Measurements from ENCODE around the gene NFE2L1.

NFE2L1 gene

GRCh38 chr17:48002266-48002915 lies 45.8 kb upstream of the NFE2L1 start:
- Histone ChIP-seq H3K36me3 (ENCODE audit: insufficient read depth, low read length) (no peaks in the 10 kb centered on the region), H3K79me2 (ENCODE audit: insufficient read depth, low read length) (no peaks in the 10 kb centered on the region), H3K27me3 (ENCODE audit: insufficient read depth, low read length, poor library complexity, severe bottlenecking) (no peaks in the 10 kb centered on the region), H3K4me2 (ENCODE audit: low read depth, low read length, poor library complexity, severe bottlenecking) (peak overlapping the region; percentile 33), H3K4me1 (ENCODE audit: insufficient read depth, low read length, poor library complexity, severe bottlenecking) (peaks cover 32% of the 10 kb centered on the region), H3K9ac (ENCODE audit: low read depth, low read length, poor library complexity, severe bottlenecking) (peak overlapping the region; percentile 25), H3K4me3 (ENCODE audit: low read length, poor library complexity, severe bottlenecking) (no peak overlapping the region), H3F3A (ENCODE audit: low read depth) (no peaks in the 10 kb centered on the region), H3K9me3 (ENCODE audit: insufficient read depth, low read depth, low read length) (no peaks in the 10 kb centered on the region), H4K20me1 (ENCODE audit: insufficient read depth, low read length, poor library complexity, severe bottlenecking) (no peaks in the 10 kb centered on the region), H2AFZ (ENCODE audit: low read length) (peak overlapping the region; percentile 83), H3K9me2 (replicated peaks; ENCODE audit: low read depth, low read length) (no peaks in the 10 kb centered on the region)
- no peak for TF ChIP-seq EZH2phosphoT487 (IDR thresholded peaks at IDR 0.05; ENCODE audit: borderline replicate concordance)
- TF ChIP-seq CTCF (conservative IDR thresholded peaks at IDR 0.05; ENCODE audit: low read length): no peak

GRCh38 chr17:48002916-48003416 lies 45.2 kb upstream of the NFE2L1 start:
- Histone ChIP-seq H3K79me2 (ENCODE audit: insufficient read depth, low read length) (no peaks in the 10 kb centered on the region), H3K4me3 (ENCODE audit: low read length, poor library complexity, severe bottlenecking) (no peak overlapping the region), H3K4me2 (ENCODE audit: low read depth, low read length, poor library complexity, severe bottlenecking) (peak overlapping the region; percentile 33), H3K27me3 (ENCODE audit: insufficient read depth, low read length, poor library complexity, severe bottlenecking) (no peaks in the 10 kb centered on the region), H4K20me1 (ENCODE audit: insufficient read depth, low read length, poor library complexity, severe bottlenecking) (no peaks in the 10 kb centered on the region), H3K9ac (ENCODE audit: low read depth, low read length, poor library complexity, severe bottlenecking) (peak overlapping the region; percentile 25), H3K9me2 (replicated peaks; ENCODE audit: low read depth, low read length) (no peaks in the 10 kb centered on the region), H3K36me3 (ENCODE audit: insufficient read depth, low read length) (no peaks in the 10 kb centered on the region), H3F3A (ENCODE audit: low read depth) (no peaks in the 10 kb centered on the region), H3K9me3 (ENCODE audit: insufficient read depth, low read depth, low read length) (no peaks in the 10 kb centered on the region), H2AFZ (ENCODE audit: low read length) (peak overlapping the region; percentile 83), H3K4me1 (ENCODE audit: insufficient read depth, low read length, poor library complexity, severe bottlenecking) (peaks cover 32% of the 10 kb centered on the region)
- TF ChIP-seq EZH2phosphoT487 (IDR thresholded peaks at IDR 0.05; ENCODE audit: borderline replicate concordance) (no peak), CTCF (conservative IDR thresholded peaks at IDR 0.05; ENCODE audit: low read length) (no peak)

GRCh38 chr17:48003417-48004151 lies 44.6 kb upstream of the NFE2L1 start:
- Histone ChIP-seq H3K9me3 (ENCODE audit: insufficient read depth, low read depth, low read length) (no peaks in the 10 kb centered on the region), H3K4me3 (ENCODE audit: low read length, poor library complexity, severe bottlenecking) (no peak overlapping the region), H3K4me2 (ENCODE audit: low read depth, low read length, poor library complexity, severe bottlenecking) (no peak overlapping the region), H3K27me3 (ENCODE audit: insufficient read depth, low read length, poor library complexity, severe bottlenecking) (no peaks in the 10 kb centered on the region), H3K4me1 (ENCODE audit: insufficient read depth, low read length, poor library complexity, severe bottlenecking) (peaks cover 32% of the 10 kb centered on the region), H2AFZ (ENCODE audit: low read length) (0 out of 2 replicates have a peak overlapping the region, but pooled peaks have one; percentile 83), H3F3A (ENCODE audit: low read depth) (no peaks in the 10 kb centered on the region), H4K20me1 (ENCODE audit: insufficient read depth, low read length, poor library complexity, severe bottlenecking) (no peaks in the 10 kb centered on the region), H3K36me3 (ENCODE audit: insufficient read depth, low read length) (no peaks in the 10 kb centered on the region), H3K9me2 (replicated peaks; ENCODE audit: low read depth, low read length) (no peaks in the 10 kb centered on the region), H3K79me2 (ENCODE audit: insufficient read depth, low read length) (no peaks in the 10 kb centered on the region), H3K9ac (ENCODE audit: low read depth, low read length, poor library complexity, severe bottlenecking) (peak overlapping the region; percentile 25)
- no peak for TF ChIP-seq CTCF (conservative IDR thresholded peaks at IDR 0.05; ENCODE audit: low read length)
- no peak for TF ChIP-seq EZH2phosphoT487 (IDR thresholded peaks at IDR 0.05; ENCODE audit: borderline replicate concordance)
